ENCODE measurements around the gene COMTD1.
"Not testable (repeated sequence)": the region's sequence is repeated elsewhere in the genome, so short reads cannot be mapped to it uniquely, and the experiment has no call there.

COMTD1 gene

DNA sequence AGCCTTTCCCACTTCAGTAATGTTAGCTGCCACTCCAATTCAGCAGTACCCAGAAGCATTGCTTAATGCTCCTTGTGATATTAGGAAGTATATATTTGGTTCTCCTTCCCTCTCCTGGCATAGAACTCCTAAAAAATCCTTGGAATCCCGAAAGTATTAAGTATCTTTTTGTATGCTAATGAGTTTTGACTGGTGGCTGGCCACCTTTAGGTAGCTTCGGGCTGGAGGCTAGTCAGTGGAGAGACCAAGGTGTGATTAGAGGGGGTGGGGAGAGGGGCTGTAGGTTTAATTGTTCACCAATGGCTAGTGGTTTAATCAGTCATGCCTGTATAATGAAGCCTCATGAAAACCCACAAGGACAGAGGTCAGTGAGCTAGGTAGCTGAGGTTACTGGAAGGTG lies 12.2 kb downstream of the COMTD1 start:
- no peak for DNase-seq (ENCODE audit: low read depth in 2 of 2)

DNA sequence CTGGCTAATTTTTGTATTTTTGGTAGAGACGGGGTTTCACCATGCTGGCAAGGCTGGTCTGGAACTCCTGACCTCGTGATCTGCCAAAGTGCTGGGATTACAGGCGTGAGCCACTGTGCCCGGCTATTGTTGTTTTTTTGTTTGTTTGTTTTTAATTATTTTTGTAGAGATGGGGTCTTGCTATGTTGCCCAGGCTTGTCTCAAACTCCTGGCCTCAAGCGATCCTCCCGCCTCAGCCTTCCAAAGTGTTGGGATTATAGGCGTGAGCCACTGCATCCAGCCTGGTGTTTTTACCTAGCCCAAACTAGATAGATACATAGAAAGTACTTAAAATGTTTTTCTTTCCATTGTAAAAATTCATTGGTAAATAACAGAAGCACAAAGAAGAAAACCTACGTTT lies 14.3 kb downstream of the COMTD1 start:
- DNase-seq (ENCODE audit: low read depth in 2 of 2): not testable (repeated sequence)

DNA sequence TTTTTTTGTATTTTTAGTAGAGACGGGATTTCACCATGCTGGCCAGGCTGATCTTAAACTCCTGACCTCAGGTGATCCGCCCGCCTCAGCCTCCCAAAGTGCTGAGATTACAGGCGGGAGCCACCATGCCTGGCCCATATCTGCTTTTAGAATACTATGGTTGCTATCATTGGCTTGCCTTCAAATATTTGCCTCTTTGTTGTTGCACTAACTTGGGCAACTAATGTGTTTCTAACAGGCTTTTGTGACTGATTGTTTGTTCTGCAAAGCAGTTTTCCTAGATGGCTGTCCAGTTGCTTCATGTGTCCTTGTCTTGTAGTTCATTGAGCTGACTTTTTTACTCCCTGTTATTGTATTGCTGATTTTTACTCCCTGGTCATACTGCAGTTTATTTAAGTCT lies 15.5 kb downstream of the COMTD1 start:
- no peak for DNase-seq (ENCODE audit: low read depth in 2 of 2)

DNA sequence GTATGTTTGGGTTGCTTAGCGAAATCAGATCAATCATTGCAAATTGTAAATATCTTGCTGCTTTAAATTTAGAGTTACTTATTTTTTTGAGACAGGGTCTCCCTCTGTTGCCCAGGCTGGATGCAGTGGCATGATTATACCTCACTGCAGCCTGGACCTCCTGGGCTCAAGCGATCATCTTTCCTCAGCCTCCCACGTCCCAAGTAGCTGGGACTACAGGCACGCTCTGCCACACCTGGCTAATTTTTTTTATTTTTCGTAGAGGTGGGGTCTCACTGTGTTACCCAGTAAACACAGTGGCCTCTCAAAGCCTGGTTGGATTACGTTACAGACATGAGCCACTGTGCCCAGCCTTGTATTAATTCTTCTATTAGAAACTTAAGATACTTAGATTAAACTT lies 23.4 kb downstream of the COMTD1 start:
- no peak for DNase-seq (ENCODE audit: low read depth in 2 of 2)

DNA sequence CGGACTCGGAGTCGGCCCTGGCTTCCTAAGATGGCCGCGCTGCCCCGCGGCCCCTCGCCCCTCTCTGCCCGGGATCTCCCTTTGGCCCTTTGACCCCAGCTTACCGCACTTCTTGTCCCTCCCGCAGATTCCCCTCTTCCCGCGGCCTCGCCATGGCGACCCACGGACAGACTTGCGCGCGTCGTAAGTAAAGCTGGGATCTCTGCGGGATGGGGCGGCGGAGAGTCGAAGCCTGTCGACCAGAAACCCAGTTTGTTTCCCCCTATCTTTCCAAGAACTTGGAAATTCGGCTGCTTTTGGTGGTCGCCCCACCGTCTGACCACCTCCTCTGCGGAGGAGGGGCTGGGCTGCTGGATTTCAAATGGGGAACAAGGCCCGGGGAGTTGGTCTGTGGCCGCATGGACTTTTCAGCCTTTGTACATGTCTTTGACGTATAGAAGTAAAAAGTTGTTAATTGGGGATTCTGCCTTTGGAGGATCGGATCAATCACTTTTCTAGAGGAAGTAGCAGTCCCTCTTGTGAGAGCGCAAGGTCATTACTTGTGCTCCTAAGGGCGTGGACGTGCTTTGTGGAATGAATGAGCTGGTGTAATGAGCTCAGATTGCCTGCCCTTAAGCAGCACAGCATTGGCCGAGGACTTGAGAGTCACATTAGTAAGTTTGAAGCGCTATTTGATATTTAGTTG lies 24.6 kb downstream of the COMTD1 start:
- DNase-seq (ENCODE audit: low read depth in 2 of 2): no peak

DNA sequence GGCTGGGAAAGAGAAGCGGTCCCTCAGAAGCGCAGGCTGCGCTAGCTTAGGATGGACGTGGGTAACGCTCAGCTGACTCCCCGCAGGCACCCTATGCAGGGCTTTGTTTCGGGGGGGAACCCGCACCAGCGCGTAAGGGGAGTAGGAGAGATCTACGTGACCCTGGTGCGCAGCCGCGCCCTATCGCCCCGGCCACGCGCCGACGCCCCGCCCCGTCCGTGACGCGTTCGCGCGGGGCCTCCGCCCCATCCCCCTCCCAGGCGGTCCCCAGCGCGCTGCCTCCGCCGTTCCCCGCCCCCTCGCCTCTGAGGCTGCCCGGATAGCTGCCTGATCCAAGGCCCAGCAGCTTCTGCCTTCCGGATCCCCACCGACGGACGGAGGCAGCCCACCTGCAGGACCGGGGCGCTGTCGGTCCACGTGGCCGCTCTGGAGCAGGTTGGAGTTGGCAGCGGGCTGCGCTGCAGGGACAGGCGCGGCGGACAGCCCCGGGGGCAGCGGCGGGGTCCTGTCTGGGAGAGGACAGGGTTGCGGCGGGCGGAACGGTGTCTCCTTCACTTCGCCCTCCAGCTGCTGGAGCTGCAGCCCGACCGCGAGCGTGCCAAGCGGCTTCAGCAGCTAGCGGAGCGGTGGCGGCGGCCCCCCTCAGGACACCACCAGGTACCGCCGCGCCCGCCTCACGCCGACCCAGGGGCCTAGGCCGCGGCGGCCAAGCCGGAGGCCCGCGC lies 25.3 kb downstream of the COMTD1 start, which contains the start of gene VDAC2:
Gene VDAC2, plus strand, starts transcription at position 515 of the 725 bp plus-strand sequence. CDS start 363 bp downstream, outside the sequence.
- DNase-seq (ENCODE audit: low read depth in 2 of 2): peak; percentile 87 to 92

DNA sequence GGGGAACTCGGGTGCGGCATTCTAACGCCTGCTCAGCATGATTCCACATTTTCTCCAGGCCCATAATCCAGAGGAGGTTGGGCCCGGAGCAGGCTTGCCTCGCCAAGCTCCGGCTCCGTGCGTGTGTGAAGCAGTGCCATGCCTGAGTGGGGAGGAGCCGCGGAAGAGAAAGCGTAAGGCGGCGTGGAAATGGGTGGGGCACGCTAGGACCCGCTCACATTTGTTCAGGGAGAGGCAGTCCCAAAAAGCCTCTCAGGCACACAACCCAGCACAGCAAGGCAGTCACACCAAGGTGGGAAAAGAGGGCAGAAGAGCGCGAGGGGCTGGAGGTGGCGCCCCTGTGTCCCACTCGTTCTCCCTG lies 25.9 kb downstream of the COMTD1 start:
- peak; percentile 42 to 54 for DNase-seq (ENCODE audit: low read depth in 2 of 2)

DNA sequence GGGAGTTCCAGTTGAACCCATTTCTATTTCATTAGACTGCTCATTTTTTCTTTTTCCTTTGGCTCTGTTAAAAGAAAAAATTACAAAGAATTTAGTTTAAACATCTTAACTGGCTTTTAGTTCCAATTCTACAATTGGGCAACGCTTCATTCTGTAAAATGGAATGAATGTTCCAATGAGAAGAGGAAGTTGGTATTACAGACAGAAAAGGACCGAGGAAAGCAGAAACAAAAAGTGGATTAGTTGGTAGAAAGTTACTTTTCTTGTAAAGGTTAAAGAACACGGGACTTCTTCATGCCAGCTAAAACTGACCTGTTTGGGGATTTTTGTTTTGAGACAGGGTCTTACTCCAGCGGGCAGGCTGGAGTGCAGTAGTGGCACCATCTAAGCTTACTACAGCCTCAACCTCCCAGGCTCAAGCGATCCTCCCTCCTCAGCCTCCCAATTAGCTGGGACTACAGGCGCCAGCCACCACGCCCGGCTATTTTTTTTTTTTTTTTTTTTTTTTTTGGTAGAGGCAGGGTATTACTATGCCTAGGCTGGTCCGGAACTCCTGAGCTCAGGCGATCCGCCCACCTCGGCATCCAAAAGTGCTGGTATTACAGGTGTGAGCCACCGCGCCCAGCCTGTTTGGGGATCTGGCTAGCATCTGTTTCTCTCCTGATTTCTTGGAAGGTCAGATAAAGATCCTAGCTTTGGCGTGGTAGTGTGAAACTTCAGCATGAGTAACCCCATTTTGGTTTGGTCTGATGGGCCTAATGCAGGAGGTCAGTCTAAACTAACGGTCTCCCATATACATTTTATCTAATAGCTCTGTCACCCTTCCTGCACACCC lies 26.5 kb downstream of the COMTD1 start:
- DNase-seq (ENCODE audit: low read depth in 2 of 2): no peak

DNA sequence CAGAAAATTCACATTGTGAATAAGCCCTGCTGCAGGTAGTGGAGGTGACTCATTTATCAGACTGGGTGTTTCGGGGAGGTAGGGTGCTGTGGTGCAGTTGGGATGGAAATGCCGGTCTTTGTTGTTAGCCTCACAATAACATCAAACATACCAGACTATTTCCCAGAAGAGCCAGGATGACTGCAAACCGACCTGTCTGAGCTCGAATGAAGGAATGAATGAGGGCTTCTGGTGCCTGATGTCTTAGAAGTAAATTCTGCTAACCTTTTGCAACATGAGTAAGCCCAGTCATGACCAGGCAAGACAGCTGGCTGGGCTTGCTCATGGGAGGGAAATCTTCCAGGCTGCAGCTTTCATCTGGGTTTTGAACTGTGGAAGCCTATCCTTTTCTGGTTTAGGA lies 27.6 kb downstream of the COMTD1 start:
- no peak for DNase-seq (ENCODE audit: low read depth in 2 of 2)

DNA sequence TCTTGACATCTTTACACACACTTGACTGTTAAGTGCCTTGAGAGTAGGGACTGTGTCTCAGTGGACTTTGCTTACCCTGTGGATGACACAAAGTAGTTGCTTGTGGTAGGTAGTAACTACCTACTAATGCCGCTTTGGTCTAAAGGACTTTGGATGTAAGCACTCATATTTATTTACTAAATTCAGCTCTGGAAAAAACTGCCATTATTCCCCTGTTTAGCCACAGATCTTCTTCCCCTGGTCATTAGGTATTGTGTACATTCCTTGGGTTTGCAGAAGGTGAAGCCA lies 28.0 kb downstream of the COMTD1 start:
- DNase-seq (ENCODE audit: low read depth in 2 of 2): no peak

DNA sequence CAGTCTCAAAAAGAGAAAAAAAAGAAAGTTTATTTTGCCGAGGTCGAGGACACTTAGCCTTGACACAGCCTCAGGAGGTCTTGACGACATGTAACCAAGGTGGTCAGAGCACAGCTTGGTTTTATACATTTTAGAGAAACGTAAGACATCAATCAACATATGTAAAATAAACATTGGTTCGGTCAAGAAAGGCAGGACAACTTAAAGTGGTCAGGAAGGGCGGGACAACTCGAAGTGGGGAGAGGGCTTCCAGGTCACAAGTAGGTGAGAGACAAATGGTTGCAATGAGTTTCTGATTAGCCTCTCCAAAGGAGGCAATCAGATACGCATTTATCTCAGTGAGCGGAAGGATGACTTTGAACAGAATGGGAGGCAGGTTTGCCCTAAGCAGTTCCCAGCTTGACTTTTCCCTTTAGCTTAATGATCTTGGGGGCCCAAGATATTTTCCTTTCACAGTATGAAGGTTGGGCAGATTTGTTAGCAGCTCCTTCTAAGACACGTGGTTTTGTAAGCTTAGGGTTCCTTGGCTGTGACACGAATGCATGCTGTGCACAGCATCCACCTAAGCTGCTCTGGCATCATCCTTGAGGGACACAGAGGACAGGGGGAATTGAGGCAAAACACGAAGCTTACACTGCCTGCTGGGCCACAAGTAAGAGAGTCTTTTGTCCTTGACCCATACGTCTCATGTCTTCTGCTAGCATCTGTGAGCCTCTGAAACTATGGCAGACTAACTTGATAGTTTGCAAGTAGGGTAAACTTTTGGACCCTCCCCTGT lies 28.5 kb downstream of the COMTD1 start:
- DNase-seq (ENCODE audit: low read depth in 2 of 2): no peak

DNA sequence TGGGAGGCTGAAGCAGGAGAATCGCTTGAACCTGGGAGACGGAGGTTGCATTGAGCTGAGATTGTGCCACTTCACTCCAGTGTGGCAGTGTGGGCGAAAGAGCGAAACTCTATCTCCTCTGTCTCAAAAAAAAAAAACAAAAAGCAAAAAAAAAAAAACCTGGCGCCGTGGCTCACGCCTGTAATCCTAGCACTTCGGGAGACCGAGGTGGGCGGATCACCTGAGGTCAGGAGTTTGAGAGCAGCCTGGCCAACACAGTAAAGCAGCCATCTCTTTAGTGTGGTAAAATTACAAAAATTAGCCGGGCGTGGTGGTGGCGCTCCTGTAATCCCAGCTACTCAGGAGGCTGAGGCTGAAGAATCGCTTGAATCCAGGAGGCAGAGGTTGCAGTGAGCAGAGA lies 29.1 kb downstream of the COMTD1 start:
- DNase-seq (ENCODE audit: low read depth in 2 of 2): not testable (repeated sequence)

DNA sequence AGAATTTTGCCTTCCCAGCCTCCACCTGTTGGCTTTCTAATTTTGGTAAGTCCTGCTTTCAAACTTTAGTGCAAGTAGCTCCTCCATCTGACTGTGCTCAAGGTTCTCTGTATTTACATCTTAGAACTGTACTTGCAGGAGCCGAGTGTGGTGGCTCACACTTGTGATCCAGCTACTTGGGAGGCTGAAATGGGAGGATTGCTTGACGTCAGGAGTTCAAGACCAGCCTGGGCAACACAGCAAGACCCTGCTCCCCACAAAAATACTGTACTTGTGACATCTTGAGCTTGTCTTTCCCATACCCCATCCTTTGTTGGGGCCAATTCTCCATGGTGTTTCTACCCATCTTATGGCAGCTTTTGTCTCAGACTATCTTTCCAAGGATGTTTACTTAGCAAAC lies 29.8 kb downstream of the COMTD1 start:
- DNase-seq (ENCODE audit: low read depth in 2 of 2): no peak

DNA sequence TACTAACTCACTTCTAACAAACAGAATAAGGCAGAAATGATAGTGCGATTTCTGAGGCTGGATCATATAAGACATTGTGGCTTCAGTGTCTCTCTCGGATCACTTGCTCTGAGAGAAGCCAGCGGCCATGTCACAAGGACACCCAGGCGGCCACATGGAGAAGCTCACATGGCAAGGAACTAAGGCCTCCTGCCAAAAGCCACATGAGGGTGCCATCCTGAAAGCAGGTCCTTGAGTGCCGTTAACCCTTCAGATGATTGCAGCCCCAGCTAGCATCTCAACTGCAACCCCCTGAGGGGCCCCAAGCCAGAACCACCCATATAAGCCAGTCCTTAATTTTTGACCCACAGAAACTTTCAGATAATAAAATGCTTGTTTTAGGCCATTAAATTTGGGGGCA lies 32.0 kb downstream of the COMTD1 start:
- DNase-seq (ENCODE audit: low read depth in 2 of 2): no peak

DNA sequence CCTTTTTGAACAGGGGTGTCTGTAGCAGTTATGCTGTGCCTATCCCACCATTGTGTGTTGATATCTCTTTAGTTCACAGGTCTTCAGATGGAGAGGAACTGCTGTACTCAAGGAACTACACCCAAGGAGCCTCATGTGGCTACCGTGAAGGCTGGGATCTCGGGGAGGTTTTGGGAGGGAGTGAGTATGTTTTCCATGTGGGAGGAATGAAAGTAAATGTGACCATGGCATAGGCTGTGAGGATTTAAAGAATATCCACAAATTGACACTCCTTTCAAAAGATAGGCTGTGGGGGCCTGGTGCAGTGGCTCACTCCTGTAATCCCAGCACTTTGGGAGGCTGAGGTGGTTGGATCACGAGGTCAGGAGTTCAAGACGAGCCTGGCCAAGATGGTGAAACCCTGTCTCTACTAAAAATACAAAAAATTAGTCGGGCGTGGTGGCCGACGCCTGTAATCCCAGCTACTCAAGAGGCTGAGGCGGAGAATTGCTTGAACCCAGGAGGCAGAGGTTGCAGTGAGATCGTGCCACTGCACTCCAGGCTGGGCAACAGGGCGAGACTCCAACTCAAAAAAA lies 32.6 kb downstream of the COMTD1 start:
- not testable (repeated sequence) for DNase-seq (ENCODE audit: low read depth in 2 of 2)

DNA sequence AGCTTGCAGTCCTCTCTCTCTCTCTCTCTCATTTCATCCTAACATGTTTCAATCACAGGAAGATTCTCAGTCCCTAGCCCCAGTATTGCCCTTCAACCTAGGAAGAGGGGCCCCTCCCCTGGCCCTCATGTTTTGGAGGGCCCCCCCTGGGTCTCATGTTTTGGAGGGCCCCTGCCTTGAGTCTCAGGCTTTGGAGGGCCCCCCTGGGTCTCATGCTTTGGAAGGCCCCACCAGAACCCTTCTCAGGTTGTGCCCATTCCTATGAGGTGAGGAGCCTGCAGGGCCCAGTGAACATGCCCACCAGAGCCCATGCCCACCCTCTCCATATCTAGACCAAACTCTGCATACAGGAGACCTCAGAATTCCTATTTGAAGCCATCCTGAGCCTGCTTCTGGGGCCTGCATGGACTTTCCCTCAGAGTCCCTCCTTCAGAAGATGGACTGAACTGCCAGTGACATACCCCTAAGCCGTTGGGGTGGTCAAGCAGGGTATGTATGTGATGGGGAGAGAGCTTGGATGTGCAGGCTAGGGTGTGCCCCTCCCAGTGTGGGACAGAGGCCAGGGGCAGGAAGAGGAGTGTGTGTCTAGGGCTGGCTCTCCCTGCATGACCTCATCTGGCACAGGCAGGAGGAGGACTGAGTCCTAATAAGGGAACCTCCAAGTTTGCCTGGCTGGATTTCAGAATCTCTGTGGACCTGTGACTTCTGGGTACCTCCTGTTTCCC lies 33.3 kb downstream of the COMTD1 start:
- no peak for DNase-seq (ENCODE audit: low read depth in 2 of 2)

DNA sequence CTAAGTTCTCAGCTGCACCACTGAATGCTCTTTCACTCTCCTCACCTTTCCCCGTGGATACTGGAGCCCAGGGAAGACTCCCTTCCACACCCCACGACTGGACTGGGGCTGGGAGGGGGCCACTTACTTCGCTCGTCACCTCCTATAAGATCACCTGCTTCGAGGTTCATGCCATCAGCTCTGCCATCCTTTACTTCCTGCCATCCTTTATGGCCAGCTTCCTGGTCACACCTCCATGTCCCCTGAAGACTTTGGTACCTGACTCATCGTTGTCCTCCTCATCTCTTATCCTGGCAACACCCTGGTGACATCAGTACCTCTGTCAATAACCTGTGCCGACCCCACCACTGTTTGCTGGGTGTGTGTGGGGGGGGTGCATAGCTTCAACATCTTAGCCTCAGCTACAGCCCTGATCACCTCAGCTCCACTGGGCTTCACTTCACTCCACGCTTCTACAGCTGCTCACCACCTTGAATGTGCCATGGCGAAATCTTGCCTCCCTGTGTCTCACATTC lies 33.9 kb downstream of the COMTD1 start:
- no peak for DNase-seq (ENCODE audit: low read depth in 2 of 2)

DNA sequence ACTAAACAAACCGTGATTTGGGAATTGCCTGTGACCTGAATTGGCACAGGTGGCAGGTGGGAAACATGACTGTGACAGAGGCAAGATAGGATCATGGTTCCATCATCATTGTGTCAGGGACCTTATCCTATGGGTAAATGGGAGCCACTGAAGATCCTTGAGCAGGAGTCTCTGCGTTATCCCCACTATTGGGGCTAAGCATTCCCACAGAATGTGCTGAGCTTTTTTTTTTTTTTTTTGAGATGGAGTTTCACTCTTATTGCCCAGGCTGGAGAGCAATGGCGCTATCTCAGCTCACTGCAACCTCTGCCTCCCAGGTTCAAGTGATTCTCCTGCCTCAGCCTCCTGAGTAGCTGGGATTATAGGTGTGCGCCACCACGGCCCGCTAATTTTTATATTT lies 35.8 kb downstream of the COMTD1 start:
- not testable (repeated sequence) for DNase-seq (ENCODE audit: low read depth in 2 of 2)

DNA sequence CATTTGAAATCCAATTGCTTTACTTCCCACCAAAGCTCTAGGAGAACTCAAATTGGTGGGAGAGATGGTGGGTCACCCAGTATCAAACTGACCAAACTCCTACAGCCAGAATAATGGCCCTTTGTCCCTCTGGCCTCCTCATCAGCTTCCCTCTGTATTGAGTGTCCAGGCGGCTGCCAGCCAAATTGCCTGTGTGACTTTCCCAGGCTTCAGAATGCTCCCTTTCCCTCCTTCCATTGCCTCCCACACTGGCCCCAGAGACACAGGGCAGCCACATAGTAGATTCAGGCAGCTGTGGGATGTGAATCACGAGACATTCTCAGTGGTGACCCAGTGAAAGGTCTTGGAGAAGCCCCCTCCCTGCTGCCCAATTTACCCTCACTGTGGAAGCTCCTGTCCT lies 37.9 kb downstream of the COMTD1 start:
- DNase-seq (ENCODE audit: low read depth in 2 of 2): no peak

DNA sequence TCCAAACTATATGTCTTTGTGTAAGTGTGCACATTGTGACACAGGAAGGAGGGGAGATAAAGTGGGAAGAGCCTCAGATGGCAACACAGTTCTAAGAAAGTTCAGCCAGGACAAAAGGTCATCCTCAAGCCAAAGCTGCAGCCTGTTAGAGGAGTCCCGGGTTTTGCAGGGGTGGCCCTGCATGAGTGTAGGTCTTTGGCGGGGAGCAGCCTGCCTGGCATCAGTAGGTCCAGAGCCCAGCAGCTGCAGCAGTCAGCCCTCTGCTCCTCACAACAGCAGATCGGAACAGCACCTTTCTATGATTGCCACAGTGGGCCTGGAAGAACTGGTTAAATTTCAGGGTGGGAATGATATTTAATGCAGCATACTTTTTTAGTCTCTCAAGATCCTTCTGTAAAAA lies 38.7 kb downstream of the COMTD1 start:
- no peak for DNase-seq (ENCODE audit: low read depth in 2 of 2)
